Activated B cell treated with CpG ODN at 0.5 μM for 24 hours (primary cell): ENCODE measurements around the gene ANKHD1. TPM values are rescaled to one million over a fixed set of nuclear protein-coding genes. Genes with fewer than 3 reads are reported as not detected.

Experiments used
- ATAC-seq: fragments of 200-7000 bp; cut with Tn5 transposase; one replicate; pipeline ENCODE4 v1.10.0; 2021; ENCODE audit warnings: low read depth, mild to moderate bottlenecking, moderate library complexity
- CTCF ChIA-PET: fragments of 350-600 bp; sonication (Branson Sonifier 250); formaldehyde crosslinking; loops from one replicate; lab custom pipeline; 2021; ENCODE audit warnings: antibody characterized with exemption; lab: Charles Lee
- POLR2A ChIA-PET: fragments of 350-600 bp; sonication (Branson Sonifier 250); formaldehyde crosslinking; loops from one replicate; lab custom pipeline; 2021; ENCODE audit warnings: antibody characterized with exemption; lab: Charles Lee
- DNase-seq: peaks from one replicate; pipeline ENCODE4 v3.0.0; 2022
- H3K27ac Mint-ChIP-seq: one replicate; pipeline ENCODE4 v1.8.0; 2020; ENCODE audit warnings: mixed read lengths
- H3K27me3 Mint-ChIP-seq: one replicate; pipeline ENCODE4 v1.8.0; 2021; ENCODE audit warnings: mixed read lengths
- H3K36me3 Mint-ChIP-seq: one replicate; pipeline ENCODE4 v1.8.0; 2021; ENCODE audit warnings: low read depth, mixed read lengths
- H3K4me1 Mint-ChIP-seq: one replicate; pipeline ENCODE4 v1.8.0; 2021; ENCODE audit warnings: mixed read lengths
- H3K4me3 Mint-ChIP-seq: one replicate; pipeline ENCODE4 v1.8.0; 2020; ENCODE audit warnings: mild to moderate bottlenecking, mixed read lengths
- H3K9me3 Mint-ChIP-seq: one replicate; pipeline ENCODE4 v1.8.0; 2020; ENCODE audit warnings: mixed read lengths
- intact Hi-C: fragments of 100-400 bp; cut with micrococcal nuclease; formaldehyde crosslinking; loops from one replicate; pipeline ENCODE4 v1.15.1; 2024
- total RNA-seq: library from RNA; stranded (reverse); gene quantifications from 2 replicates; pipeline ENCODE4 v1.2.3, GENCODE V29; 2022
- TF ChIP-seq, protein P1 (sequence below): fragments of 200-600 bp; IDR thresholded peaks from one replicate; pipeline ENCODE4 v1.8.0; 2022; ENCODE audit warnings: antibody characterized with exemption, mild to moderate bottlenecking

ANKHD1 gene
- total RNA-seq, 1 donor from 2014 or later, result 187 TPM

DNA sequence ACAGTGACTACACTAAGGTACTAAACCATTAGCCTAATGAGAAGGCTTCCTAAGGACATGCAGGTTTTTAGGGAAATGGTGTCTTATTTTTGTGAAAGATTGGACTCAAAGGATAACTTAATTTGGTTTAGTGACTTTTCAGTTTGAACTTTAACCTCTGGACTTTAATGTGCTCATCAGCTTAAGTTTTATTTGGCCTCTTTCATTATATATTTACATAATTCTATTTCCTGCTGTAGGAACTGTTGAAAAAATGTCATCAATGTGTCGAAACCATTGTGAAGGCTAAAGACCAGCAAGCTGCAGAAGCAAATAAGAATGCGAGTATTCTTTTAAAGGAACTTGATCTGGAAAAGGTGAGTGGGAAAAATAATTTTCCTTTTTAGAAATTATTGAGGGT is 111.5 kb downstream of the ANKHD1 start:
- no peaks in the 10 kb centered on the region for H3K27me3 Mint-ChIP-seq
- POLR2A ChIA-PET, result no interaction called here

DNA sequence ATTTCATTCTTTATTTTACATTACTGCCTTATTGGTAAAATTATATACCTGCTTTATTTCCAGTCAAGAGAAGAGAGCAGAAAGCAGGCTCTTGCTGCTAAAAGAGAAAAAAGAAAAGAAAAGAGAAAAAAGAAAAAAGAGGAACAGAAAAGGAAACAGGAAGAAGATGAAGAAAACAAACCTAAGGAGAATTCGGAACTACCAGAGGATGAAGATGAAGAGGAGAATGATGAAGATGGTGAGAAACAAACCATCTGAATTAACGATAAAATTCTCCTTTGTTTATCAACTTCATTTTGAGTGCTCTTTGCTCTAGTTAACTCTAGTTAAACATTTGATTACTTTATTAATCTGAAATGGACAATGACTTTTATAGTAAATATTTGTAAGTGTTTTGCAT is 122.4 kb downstream of the ANKHD1 start:
- no peaks in the 10 kb centered on the region for H3K9me3 Mint-ChIP-seq
- H3K36me3 Mint-ChIP-seq, result peaks cover 54% of the 10 kb centered on the region
- ChIA-PET POLR2A (no interaction called here), CTCF (no interaction called here)
- H3K27ac Mint-ChIP-seq, result peak overlapping the region; percentile 62
- H3K27me3 Mint-ChIP-seq, result no peaks in the 10 kb centered on the region
- no peak for DNase-seq
- H3K4me3 Mint-ChIP-seq, result no peak overlapping the region
- intact Hi-C loops, result no loop called here
- H3K4me1 Mint-ChIP-seq, result peaks cover 8% of the 10 kb centered on the region
- TF ChIP-seq, protein P1, sequence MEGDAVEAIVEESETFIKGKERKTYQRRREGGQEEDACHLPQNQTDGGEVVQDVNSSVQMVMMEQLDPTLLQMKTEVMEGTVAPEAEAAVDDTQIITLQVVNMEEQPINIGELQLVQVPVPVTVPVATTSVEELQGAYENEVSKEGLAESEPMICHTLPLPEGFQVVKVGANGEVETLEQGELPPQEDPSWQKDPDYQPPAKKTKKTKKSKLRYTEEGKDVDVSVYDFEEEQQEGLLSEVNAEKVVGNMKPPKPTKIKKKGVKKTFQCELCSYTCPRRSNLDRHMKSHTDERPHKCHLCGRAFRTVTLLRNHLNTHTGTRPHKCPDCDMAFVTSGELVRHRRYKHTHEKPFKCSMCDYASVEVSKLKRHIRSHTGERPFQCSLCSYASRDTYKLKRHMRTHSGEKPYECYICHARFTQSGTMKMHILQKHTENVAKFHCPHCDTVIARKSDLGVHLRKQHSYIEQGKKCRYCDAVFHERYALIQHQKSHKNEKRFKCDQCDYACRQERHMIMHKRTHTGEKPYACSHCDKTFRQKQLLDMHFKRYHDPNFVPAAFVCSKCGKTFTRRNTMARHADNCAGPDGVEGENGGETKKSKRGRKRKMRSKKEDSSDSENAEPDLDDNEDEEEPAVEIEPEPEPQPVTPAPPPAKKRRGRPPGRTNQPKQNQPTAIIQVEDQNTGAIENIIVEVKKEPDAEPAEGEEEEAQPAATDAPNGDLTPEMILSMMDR, result no peak
- no peak for ATAC-seq

More for the DNA sequence above, 111.5 kb downstream of the ANKHD1 start:
- Mint-ChIP-seq H3K36me3 (peaks cover 70% of the 10 kb centered on the region), H3K9me3 (no peaks in the 10 kb centered on the region), H3K4me3 (no peak overlapping the region), H3K4me1 (no peaks in the 10 kb centered on the region), H3K27ac (no peak overlapping the region)
- CTCF ChIA-PET, result no interaction called here
- no peak for DNase-seq
- intact Hi-C loops, result no loop called here
- TF ChIP-seq, protein P1, result no peak
- ATAC-seq, result no peak

DNA sequence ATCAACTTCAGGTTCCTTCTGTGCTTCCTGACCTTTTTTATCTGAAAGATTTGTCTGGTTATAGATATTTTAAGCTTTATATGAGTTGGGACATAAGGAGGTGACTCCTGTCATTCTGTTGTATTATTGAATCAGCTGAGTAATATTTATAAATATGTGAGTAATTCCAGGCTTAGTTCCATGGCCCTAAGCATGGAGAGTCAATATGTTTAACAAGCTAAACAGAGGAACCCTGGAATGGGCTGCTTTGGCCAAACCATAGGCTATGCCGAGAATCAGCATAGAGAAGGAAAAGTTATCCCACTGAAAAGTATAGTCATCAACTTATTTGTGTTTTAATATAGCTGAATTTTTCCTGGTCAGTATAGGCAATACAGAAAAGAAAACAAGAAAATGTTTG is 138.6 kb downstream of the ANKHD1 start:
- ATAC-seq (no peak), DNase-seq (no peak)
- Mint-ChIP-seq H3K27me3 (no peaks in the 10 kb centered on the region), H3K27ac (no peak overlapping the region), H3K4me1 (peaks cover 2% of the 10 kb centered on the region), H3K9me3 (no peaks in the 10 kb centered on the region), H3K36me3 (peaks cover 78% of the 10 kb centered on the region), H3K4me3 (no peak overlapping the region)
- intact Hi-C loops, result no loop called here
- CTCF ChIA-PET, result no interaction called here
- POLR2A ChIA-PET, result interaction anchor here (0.8 kb wide), 1 partner anchor 9 kb away, joined by 3 read pairs; no protein-coding TSS in a partner anchor
- TF ChIP-seq, protein P1, result no peak

DNA sequence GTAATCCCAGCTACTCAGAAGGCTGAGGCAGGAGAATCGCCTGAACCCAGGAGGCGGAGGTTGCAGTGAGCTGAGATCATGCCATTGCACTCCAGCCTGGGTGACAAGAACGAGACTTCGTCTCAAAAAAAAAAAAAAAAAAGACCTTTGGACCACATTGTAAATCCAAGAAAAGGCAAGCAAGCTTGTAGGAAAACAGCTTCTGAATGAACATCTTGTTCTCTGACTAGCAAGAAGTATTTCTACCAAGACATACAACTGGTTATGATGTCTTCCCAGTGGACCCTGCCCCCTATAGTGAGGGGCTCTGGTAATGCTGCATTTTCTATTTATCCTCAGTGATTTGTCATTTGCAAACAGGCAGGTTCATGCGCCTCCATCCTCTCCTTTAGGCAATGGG is 141.3 kb downstream of the ANKHD1 start:
- no peak for DNase-seq
- no peak overlapping the region for H3K27ac Mint-ChIP-seq
- peaks cover 11% of the 10 kb centered on the region for H3K4me1 Mint-ChIP-seq
- intact Hi-C loops, result no loop called here
- POLR2A ChIA-PET, result no interaction called here
- TF ChIP-seq, protein P1, result no peak
- H3K36me3 Mint-ChIP-seq, result peaks cover 63% of the 10 kb centered on the region
- no peak overlapping the region for H3K4me3 Mint-ChIP-seq
- CTCF ChIA-PET, result no interaction called here
- no peak for ATAC-seq
- no peaks in the 10 kb centered on the region for H3K9me3 Mint-ChIP-seq
- H3K27me3 Mint-ChIP-seq, result no peaks in the 10 kb centered on the region

DNA sequence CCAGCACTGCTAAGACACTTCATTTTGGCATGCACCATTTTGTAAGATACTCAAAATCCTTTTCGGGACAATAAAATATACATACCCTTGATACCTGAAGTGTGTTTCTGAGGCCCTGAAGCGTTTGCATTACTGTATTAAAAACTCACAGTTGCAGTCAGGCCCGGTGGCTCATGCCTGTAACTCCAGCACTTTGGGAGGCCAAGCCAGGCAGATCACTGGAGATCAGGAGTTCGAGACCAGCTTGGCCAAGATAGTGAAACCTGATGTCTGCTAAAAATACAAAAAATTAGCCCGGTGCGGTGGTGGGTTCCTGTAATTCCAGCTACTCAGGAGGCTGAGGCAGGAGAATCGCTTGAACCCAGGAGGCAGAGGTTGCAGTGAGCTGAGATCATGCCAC is 143.4 kb downstream of the ANKHD1 start:
- Mint-ChIP-seq H3K4me3 (no peak overlapping the region), H3K27me3 (no peaks in the 10 kb centered on the region), H3K27ac (no peak overlapping the region), H3K4me1 (peaks cover 27% of the 10 kb centered on the region), H3K36me3 (peaks cover 54% of the 10 kb centered on the region), H3K9me3 (no peaks in the 10 kb centered on the region)
- TF ChIP-seq, protein P1, result no peak
- intact Hi-C loops, result loop anchor here (5.0 kb wide), 1 partner anchor 143 kb away; the partner anchor contains the start of gene ANKHD1
- DNase-seq, result no peak
- CTCF ChIA-PET, result no interaction called here
- POLR2A ChIA-PET, result interaction anchor here (0.6 to 1.1 kb wide), 2 partner anchors 44 to 155 kb away, joined by 3 to 4 read pairs; partner anchors contain the start of gene ZMAT2
- no peak for ATAC-seq
